Omental fat pad (tissue), 4 donors: ENCODE data around the gene MAN1C1. TPM values are rescaled to one million over a fixed set of nuclear protein-coding genes. Genes with fewer than 3 reads are reported as not detected.

Experiments used
- ATAC-seq: fragments of 150-250 bp; one replicate; pipeline ENCODE4 v1.9.1; 2016; ENCODE audit warnings: mild to moderate bottlenecking, moderate library complexity; ENCODE audit not compliant: low FRiP score
- DNase-seq: peaks from one replicate; pipeline ENCODE4 v3.0.0-alpha.2; 2019; ENCODE audit warnings: low spot score
- total RNA-seq, 4 donors: library from RNA; depleted of rRNA; stranded (reverse); fragments of >200 nt; gene quantifications; one replicate each; pipeline ENCODE4 v1.1.0, GENCODE V29; 2016
- TF ChIP-seq, protein P1 (sequence below), 3 donors: fragments of 450-650 bp; IDR thresholded peaks; one replicate each; pipeline ENCODE4 v1.5.1; 2016 to 2017; ENCODE audit warnings: antibody characterized with exemption in 3 of 3, mild to moderate bottlenecking in 3 of 3, moderate library complexity in 2 of 3

The MAN1C1 gene
- total RNA-seq, 4 donors from 2014 or later: 21.0 to 47.4 (median 24.4) TPM

- ATAC-seq (no peak), DNase-seq (no peak)
- TF ChIP-seq, protein P1, sequence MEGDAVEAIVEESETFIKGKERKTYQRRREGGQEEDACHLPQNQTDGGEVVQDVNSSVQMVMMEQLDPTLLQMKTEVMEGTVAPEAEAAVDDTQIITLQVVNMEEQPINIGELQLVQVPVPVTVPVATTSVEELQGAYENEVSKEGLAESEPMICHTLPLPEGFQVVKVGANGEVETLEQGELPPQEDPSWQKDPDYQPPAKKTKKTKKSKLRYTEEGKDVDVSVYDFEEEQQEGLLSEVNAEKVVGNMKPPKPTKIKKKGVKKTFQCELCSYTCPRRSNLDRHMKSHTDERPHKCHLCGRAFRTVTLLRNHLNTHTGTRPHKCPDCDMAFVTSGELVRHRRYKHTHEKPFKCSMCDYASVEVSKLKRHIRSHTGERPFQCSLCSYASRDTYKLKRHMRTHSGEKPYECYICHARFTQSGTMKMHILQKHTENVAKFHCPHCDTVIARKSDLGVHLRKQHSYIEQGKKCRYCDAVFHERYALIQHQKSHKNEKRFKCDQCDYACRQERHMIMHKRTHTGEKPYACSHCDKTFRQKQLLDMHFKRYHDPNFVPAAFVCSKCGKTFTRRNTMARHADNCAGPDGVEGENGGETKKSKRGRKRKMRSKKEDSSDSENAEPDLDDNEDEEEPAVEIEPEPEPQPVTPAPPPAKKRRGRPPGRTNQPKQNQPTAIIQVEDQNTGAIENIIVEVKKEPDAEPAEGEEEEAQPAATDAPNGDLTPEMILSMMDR (IDR thresholded peaks at IDR 0.05): no peak
Observed at GRCh38 chr1:25651036-25651640, 34.5 kb downstream of the MAN1C1 start.

DNA sequence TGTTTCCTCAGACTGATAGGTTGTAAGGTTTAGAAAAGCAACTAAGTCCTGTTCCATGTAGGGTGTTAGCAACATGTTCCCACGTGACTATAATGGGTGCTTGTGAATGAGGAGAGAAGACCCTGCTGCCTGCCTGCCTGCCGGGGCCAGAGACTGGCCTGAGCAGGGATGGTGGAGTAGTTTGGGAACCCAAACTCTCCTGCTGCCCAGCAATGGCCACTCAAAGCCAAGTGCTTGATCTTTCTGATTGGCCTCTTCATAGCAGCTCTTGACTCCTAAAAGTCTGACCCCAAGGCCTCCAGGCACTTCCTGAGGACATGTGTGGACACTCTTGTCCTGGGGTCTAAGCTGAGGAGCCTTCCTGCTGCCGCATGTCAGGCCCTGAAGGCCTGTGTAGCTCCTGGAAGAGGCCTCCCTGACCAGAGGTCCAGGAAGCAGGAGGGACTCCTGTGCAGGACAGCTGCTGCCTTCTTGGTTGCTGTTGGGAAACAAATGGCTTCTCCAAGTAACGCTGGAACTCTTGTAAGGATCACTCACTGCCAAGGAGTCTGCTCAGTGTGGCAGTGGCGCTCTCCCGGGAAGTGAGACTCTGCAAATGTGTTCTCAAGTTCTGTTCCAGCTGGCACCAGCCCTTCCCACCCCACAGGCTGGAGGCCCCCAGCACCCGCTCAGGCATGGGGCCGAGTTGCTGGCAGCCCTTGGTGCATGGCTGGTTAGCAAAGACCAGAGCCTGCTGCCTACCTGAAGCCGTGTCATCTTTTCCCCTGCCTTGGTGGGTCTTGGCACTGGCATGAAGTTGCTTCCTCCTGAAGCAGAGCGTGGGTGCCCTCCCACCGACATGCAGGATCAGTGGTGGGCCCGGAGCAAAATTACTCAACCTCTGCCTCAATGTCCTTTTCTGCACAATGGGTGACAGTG lies 35.5 kb downstream of the MAN1C1 start:
- TF ChIP-seq, protein P1 (IDR thresholded peaks at IDR 0.05): no peak
- DNase-seq (no peak), ATAC-seq (no peak)

DNA sequence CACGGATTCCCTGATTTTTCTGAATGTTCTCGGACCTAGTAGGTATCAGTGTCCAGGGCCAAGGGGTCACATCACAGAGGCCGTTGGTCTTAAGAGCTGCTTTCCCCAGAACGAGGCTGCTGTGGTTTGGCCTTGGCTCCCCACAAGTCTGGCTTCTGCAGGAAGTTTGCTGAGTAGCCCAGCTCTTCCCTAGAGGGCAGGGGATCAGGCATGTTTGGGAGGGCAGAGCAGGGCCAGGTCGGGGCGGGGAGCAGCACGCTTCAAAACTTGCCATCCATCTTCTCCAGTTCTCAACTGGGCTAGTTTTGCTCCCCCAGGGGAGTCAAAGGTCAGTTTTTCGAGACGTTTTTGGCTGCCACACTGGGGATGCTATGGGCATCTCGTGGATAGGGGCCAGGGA lies 37.0 kb downstream of the MAN1C1 start:
- ATAC-seq (no peak), DNase-seq (no peak)
- TF ChIP-seq, protein P1 (IDR thresholded peaks at IDR 0.05): no peak

GRCh38 chr1:25654109-25654660 lies 37.6 kb downstream of the MAN1C1 start:
- DNase-seq (no peak), ATAC-seq (no peak)
- TF ChIP-seq, protein P1 (IDR thresholded peaks at IDR 0.05): no peak

DNA sequence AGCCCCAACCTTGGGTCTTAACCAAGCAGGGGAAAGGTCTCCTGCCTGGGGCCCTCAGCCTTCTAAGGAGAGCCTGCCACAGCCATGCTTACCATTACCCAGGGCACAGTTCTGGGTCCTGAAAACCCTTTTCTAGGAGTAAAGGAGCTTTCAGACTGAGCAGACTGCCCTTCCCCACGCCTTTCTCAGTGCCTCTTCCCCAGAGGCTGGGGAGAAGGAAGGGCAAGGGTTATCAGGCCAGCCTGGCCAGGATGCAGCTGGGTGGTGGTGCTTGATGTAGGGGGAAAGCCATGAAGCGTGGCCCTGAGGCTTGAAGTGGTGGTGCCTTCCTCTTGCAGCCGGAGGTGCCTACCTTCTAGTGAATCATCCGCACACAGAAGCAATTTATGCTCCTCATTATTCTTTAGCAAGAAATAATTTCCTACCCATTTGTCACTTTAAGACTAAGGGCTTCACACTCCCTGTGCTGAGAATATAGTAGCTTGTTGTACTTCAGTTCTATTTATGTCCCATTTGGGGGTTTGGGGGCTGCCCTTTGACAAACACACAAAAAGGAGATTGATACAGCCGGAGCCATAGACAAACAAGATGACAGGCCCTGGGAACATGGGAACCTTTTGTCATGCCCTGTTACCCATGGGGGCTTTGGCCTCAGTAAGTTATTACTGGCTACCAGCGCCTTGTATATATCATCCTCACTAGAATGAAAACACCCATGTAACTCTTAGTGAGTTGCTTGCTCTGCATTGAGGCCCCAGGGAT lies 40.7 kb downstream of the MAN1C1 start:
- TF ChIP-seq, protein P1 (IDR thresholded peaks at IDR 0.05): no peak
- DNase-seq (no peak), ATAC-seq (no peak)

DNA sequence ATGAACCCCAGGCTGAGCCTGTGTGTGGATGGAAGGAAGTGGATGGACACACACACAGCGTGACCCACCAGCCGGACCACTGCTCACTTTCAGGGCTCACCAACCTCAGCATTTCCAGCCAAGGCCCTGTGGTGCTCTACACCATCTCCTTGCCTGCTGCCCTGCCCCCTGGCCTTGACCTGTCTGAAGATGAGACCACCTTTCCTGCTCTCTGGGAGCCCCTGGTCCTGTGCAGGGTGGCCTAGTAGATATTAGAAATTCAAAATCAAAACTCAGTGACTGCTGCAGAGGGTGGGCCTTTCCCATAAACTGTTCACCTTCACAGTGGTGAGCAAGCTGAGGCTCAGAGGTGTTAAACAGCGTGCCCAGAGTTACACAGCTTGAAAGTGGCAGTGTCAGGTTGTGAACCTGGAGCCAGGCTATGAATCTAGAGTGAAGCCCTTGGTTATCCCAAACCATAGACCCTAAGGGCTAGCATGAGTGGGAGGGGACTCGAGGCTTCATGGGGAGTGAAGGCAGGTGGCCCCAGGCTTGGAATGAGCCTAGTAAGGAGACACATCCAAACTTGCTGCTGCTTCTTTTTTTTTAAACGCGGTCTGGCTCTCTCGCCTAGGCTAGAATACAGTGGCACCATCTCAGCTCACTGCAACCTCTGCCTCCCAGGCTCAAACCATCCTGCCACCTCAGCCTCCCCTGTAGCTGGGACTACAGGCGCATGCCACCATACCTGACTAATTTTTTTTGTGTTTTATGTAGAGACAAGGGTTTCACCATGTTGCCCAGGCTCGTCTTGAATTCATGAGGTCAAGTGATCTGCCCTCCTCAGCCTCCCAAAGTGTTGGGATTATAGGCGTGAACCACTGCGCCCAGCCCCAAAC lies 41.5 kb downstream of the MAN1C1 start:
- TF ChIP-seq, protein P1 (IDR thresholded peaks at IDR 0.05): no peak

More for the DNA sequence above, 41.5 kb downstream of the MAN1C1 start:
- no peak for DNase-seq
- no peak for ATAC-seq
